ENCODE measurements around the gene KRTCAP2.

KRTCAP2 gene

DNA sequence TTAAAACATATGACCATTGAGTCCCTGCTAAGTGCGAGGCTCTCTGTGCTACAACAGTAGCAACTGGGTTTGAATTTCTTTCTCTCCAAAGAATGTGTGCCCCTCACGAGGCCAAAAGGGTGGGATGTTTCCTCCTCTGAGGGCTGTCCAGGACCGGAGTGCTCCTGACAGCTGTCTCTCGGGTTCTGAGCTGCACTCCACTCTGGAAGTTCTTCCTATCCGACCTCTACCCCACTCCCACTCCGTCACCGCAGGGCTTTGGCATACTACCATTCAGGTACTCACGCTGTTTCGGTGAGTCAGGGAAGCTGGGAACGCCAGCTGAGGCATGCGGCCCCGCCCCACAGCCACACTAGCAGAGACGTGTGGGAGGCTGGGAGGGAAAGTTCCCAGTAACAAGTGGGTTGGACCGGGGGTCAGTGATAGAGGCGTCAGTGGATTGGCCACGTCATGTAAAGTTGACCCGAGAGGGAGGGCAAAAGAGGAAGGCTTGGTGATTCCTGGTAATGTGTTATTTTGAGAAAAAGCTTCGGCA lies 38.2 kb downstream of the KRTCAP2 start:
- TF ChIP-seq ZFX (IDR thresholded peaks at IDR 0.05) = no peak
- no peak for TF ChIP-seq CTCF (conservative IDR thresholded peaks at IDR 0.05)
- peak overlapping the region; percentile 95 for H3K27ac ChIP-seq

- TF ChIP-seq CTCF (conservative IDR thresholded peaks at IDR 0.05) = no peak
- TF ChIP-seq ZFX (IDR thresholded peaks at IDR 0.05) = no peak
- H3K27ac ChIP-seq = peak overlapping the region; percentile 95
Measured at GRCh38 chr1:155134322-155134721, 38.8 kb downstream of the KRTCAP2 start.

GRCh38 chr1:155133799-155134281 lies 39.3 kb downstream of the KRTCAP2 start:
- no peak for TF ChIP-seq ZFX (IDR thresholded peaks at IDR 0.05)
- no peak for TF ChIP-seq CTCF (conservative IDR thresholded peaks at IDR 0.05)
- H3K27ac ChIP-seq = peak overlapping the region; percentile 95

GRCh38 chr1:155131856-155132255 lies 41.2 kb downstream of the KRTCAP2 start:
- TF ChIP-seq CTCF (conservative IDR thresholded peaks at IDR 0.05) = no peak
- TF ChIP-seq ZFX (IDR thresholded peaks at IDR 0.05) = no peak
- peak overlapping the region; percentile 95 for H3K27ac ChIP-seq

- peak overlapping the region; percentile 95 for H3K27ac ChIP-seq
- TF ChIP-seq ZFX (IDR thresholded peaks at IDR 0.05) (no peak), CTCF (conservative IDR thresholded peaks at IDR 0.05) (no peak)
Measured at GRCh38 chr1:155131285-155131684, 41.8 kb downstream of the KRTCAP2 start.

DNA sequence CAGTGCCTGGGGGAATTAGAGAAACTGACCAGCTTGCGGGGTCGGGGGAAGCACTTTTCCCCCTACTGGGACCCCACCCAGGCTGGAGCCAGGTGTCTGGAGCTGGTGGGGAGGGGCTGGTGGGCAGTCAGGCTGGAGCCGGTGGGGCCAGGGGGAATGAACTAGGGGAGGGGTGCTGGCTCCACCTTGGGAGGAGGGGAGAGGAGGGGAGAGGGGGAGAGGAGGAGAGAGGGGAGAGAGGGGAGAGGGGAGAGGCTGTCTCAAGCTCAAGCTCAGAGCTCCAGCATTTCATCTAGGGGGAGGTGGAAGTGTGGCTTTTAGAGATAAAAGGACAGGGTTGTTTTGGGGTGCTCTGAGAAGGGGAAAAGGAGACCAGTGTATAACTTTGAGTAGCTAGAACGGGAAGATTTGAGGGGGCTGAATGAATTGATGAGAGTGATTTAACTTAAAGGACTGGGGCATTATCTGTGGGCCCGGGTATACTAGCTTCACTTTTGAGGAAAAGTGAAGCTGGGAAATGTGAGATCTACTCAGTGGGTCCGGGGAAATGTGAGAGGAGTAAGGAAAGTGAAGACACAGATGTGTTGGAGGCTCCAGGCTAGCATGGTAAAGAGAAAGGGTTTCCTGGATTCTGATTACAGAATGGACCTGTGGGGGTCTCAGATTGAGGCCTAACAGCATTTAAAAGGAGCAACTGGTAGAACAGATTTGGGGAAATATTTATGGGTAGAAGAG lies 42.7 kb downstream of the KRTCAP2 start:
- TF ChIP-seq ZFX (IDR thresholded peaks at IDR 0.05) (no peak), CTCF (conservative IDR thresholded peaks at IDR 0.05) (no peak)
- peak overlapping the region; percentile 95 for H3K27ac ChIP-seq

GRCh38 chr1:155128755-155129473 lies 44.2 kb downstream of the KRTCAP2 start:
- TF ChIP-seq ZFX (IDR thresholded peaks at IDR 0.05) (no peak), CTCF (conservative IDR thresholded peaks at IDR 0.05) (no peak)
- H3K27ac ChIP-seq = peak overlapping the region; percentile 95

Measured in C4-2B (cell line).